ENCODE results near the gene CCDC18. TPM values are rescaled to one million over a fixed set of nuclear protein-coding genes. Genes with fewer than 3 reads are reported as not detected.

Gene CCDC18
- total RNA-seq, 1 donor from 2014 or later, result 6.9 TPM

DNA sequence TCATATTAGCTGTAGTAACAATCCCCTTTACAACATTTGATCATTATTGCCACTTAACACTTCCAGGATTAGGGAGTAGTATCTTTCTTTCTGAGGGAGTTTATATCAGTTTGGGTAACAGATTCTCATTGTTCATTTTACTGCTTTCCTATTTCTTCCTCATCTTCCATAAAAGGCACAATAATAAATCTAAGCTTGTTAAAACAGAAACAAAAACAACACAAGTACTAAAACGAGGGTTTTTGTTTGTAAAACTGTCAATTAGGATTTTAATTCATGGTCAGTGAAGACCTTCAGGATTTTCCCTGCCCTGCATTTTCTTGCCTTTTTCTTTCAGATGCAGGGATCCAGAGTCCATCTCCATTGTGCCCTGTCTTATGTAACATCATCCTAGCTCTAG lies 29.8 kb upstream of the CCDC18 start:
- H3K4me3 Mint-ChIP-seq (ENCODE audit: unreplicated experiment), result no peak overlapping the region

GRCh38 chr1:93151474-93151873 lies 29.1 kb upstream of the CCDC18 start:
- no peaks in the 10 kb centered on the region for H3K9me3 Mint-ChIP-seq (ENCODE audit: unreplicated experiment)
- H3K4me1 Mint-ChIP-seq (ENCODE audit: unreplicated experiment), result no peaks in the 10 kb centered on the region
- no peaks in the 10 kb centered on the region for H3K27me3 Mint-ChIP-seq (ENCODE audit: unreplicated experiment)
- H3K27ac Mint-ChIP-seq (ENCODE audit: unreplicated experiment), result no peak overlapping the region
- peaks cover 33% of the 10 kb centered on the region for H3K36me3 Mint-ChIP-seq (ENCODE audit: unreplicated experiment)
- TF ChIP-seq, protein P1, sequence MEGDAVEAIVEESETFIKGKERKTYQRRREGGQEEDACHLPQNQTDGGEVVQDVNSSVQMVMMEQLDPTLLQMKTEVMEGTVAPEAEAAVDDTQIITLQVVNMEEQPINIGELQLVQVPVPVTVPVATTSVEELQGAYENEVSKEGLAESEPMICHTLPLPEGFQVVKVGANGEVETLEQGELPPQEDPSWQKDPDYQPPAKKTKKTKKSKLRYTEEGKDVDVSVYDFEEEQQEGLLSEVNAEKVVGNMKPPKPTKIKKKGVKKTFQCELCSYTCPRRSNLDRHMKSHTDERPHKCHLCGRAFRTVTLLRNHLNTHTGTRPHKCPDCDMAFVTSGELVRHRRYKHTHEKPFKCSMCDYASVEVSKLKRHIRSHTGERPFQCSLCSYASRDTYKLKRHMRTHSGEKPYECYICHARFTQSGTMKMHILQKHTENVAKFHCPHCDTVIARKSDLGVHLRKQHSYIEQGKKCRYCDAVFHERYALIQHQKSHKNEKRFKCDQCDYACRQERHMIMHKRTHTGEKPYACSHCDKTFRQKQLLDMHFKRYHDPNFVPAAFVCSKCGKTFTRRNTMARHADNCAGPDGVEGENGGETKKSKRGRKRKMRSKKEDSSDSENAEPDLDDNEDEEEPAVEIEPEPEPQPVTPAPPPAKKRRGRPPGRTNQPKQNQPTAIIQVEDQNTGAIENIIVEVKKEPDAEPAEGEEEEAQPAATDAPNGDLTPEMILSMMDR (IDR thresholded peaks at IDR 0.05), result no peak
- no peak for DNase-seq (ENCODE audit: extremely low spot score, unreplicated experiment)
- no peak overlapping the region for H3K4me3 Mint-ChIP-seq (ENCODE audit: unreplicated experiment)

More for the DNA sequence above, 29.8 kb upstream of the CCDC18 start:
- peaks cover 28% of the 10 kb centered on the region for H3K36me3 Mint-ChIP-seq (ENCODE audit: unreplicated experiment)
- TF ChIP-seq, protein P1 (IDR thresholded peaks at IDR 0.05), result no peak
- H3K9me3 Mint-ChIP-seq (ENCODE audit: unreplicated experiment), result no peaks in the 10 kb centered on the region
- DNase-seq (ENCODE audit: extremely low spot score, unreplicated experiment), result no peak
- H3K27ac Mint-ChIP-seq (ENCODE audit: unreplicated experiment), result no peak overlapping the region
- H3K27me3 Mint-ChIP-seq (ENCODE audit: unreplicated experiment), result no peaks in the 10 kb centered on the region
- H3K4me1 Mint-ChIP-seq (ENCODE audit: unreplicated experiment), result no peaks in the 10 kb centered on the region

DNA sequence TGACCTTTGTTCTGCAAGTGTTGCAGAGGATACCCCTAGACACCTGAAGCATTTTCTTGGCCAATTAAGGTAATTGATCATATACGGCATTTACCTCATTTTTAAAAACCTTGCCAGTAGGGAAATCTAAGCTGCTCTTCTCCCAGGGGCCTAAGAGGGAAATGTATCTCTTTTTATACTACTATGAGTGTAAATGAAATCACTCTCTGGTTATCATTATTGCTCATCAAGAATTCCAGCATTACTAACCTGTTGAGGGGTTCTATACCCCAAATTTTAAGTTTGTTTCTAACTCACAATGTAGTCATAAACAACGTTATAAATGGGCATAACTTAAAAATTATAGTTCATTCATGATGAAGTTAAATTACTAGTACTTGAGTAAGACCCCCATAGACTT lies 27.7 kb upstream of the CCDC18 start:
- TF ChIP-seq, protein P1 (IDR thresholded peaks at IDR 0.05), result no peak
- no peak for DNase-seq (ENCODE audit: extremely low spot score, unreplicated experiment)
- peaks cover 32% of the 10 kb centered on the region for H3K36me3 Mint-ChIP-seq (ENCODE audit: unreplicated experiment)
- H3K27ac Mint-ChIP-seq (ENCODE audit: unreplicated experiment), result no peak overlapping the region
- H3K4me3 Mint-ChIP-seq (ENCODE audit: unreplicated experiment), result no peak overlapping the region
- H3K9me3 Mint-ChIP-seq (ENCODE audit: unreplicated experiment), result no peaks in the 10 kb centered on the region
- H3K27me3 Mint-ChIP-seq (ENCODE audit: unreplicated experiment), result no peaks in the 10 kb centered on the region
- no peaks in the 10 kb centered on the region for H3K4me1 Mint-ChIP-seq (ENCODE audit: unreplicated experiment)

DNA sequence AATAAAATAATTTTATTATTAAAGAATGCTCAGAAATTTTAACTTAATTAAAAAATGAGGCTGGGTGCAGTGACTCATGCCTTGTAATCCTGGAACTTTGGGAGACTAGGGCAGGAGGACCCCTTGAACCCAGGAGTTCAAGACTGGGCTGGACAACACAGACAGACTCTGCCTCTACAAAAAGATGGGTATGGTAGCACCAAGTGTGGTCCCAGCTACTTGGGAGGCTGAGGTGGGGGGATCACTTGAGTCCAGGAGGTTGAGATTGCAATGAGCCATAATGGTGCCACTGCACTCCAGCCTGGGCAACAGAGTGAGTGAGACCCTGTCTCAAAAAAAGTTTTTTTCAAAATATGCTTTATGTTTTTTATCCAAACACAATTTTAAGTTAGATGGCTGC lies 25.6 kb upstream of the CCDC18 start:
- no peak overlapping the region for H3K27ac Mint-ChIP-seq (ENCODE audit: unreplicated experiment)

GRCh38 chr1:93155335-93155734 lies 25.2 kb upstream of the CCDC18 start:
- H3K4me1 Mint-ChIP-seq (ENCODE audit: unreplicated experiment), result no peaks in the 10 kb centered on the region
- H3K4me3 Mint-ChIP-seq (ENCODE audit: unreplicated experiment), result no peak overlapping the region
- no peak for DNase-seq (ENCODE audit: extremely low spot score, unreplicated experiment)
- TF ChIP-seq, protein P1 (IDR thresholded peaks at IDR 0.05), result no peak
- peaks cover 33% of the 10 kb centered on the region for H3K36me3 Mint-ChIP-seq (ENCODE audit: unreplicated experiment)
- no peaks in the 10 kb centered on the region for H3K27me3 Mint-ChIP-seq (ENCODE audit: unreplicated experiment)
- no peak overlapping the region for H3K27ac Mint-ChIP-seq (ENCODE audit: unreplicated experiment)
- no peaks in the 10 kb centered on the region for H3K9me3 Mint-ChIP-seq (ENCODE audit: unreplicated experiment)

More for the DNA sequence above, 25.6 kb upstream of the CCDC18 start:
- Mint-ChIP-seq H3K4me1 (ENCODE audit: unreplicated experiment) (no peaks in the 10 kb centered on the region), H3K4me3 (ENCODE audit: unreplicated experiment) (no peak overlapping the region), H3K27me3 (ENCODE audit: unreplicated experiment) (no peaks in the 10 kb centered on the region), H3K36me3 (ENCODE audit: unreplicated experiment) (peaks cover 34% of the 10 kb centered on the region), H3K9me3 (ENCODE audit: unreplicated experiment) (no peaks in the 10 kb centered on the region)
- DNase-seq (ENCODE audit: extremely low spot score, unreplicated experiment), result no peak
- TF ChIP-seq, protein P1 (IDR thresholded peaks at IDR 0.05), result no peak
